ENCODE results near the gene TSPO. TPM values are rescaled to one million over a fixed set of nuclear protein-coding genes. Genes with fewer than 3 reads are reported as not detected.

Gene TSPO
- total and polyA plus RNA-seq, 8 donors = 198 to 489 (median 380) TPM

GRCh38 chr22:43201486-43202219 is 50.3 kb downstream of the TSPO start:
- DNase-seq = no peak

GRCh38 chr22:43202326-43202725 is 51.0 kb downstream of the TSPO start:
- H3K9me3 ChIP-seq = no peaks in the 10 kb centered on the region
- intact Hi-C loops (cut with DNase I; ENCODE audit: low total_unique reads) = no loop called here
- 94 to 95% (median 95%) methylated on average over 10 of the region's 10 CpGs for WGBS, 5 donors
- TF ChIP-seq POLR2AphosphoS5 (IDR thresholded peaks at IDR 0.05) = no peak
- TF ChIP-seq POLR2A (IDR thresholded peaks at IDR 0.05) = no peak
- TF ChIP-seq EP300 (IDR thresholded peaks at IDR 0.05) = no peak
- TF ChIP-seq CTCF (IDR thresholded peaks at IDR 0.05) = no peak
- H3K4me1 ChIP-seq = no peaks in the 10 kb centered on the region
- no peak overlapping the region for H3K4me3 ChIP-seq
- DNase-seq = no peak
- no peaks in the 10 kb centered on the region for H3K36me3 ChIP-seq
- no peak overlapping the region for H3K27ac ChIP-seq
- H3K27me3 ChIP-seq = peaks cover 0 to 45% (median 0%) of the 10 kb centered on the region in 3 donors

More at GRCh38 chr22:43201486-43202219, 50.3 kb downstream of the TSPO start:
- H3K9me3 ChIP-seq = no peaks in the 10 kb centered on the region
- H3K27me3 ChIP-seq = peaks cover 0 to 42% (median 0%) of the 10 kb centered on the region in 3 donors
- no peaks in the 10 kb centered on the region for H3K36me3 ChIP-seq
- TF ChIP-seq POLR2AphosphoS5 (IDR thresholded peaks at IDR 0.05) (no peak), EP300 (IDR thresholded peaks at IDR 0.05) (no peak), POLR2A (IDR thresholded peaks at IDR 0.05) (no peak), CTCF (IDR thresholded peaks at IDR 0.05) (no peak)
- no peaks in the 10 kb centered on the region for H3K4me1 ChIP-seq
- intact Hi-C loops (cut with DNase I; ENCODE audit: low total_unique reads) = no loop called here
- WGBS, 5 donors = 90 to 94% (median 93%) methylated on average over 24 to 26 of the region's 26 CpGs
- no peak overlapping the region for H3K4me3 ChIP-seq
- no peak overlapping the region for H3K27ac ChIP-seq

- no peaks in the 10 kb centered on the region for H3K4me1 ChIP-seq
- no peak overlapping the region for H3K4me3 ChIP-seq
- no peaks in the 10 kb centered on the region for H3K9me3 ChIP-seq
- intact Hi-C loops (cut with DNase I; ENCODE audit: low total_unique reads) = no loop called here
- H3K27me3 ChIP-seq = peaks cover 0 to 40% (median 0%) of the 10 kb centered on the region in 3 donors
- no peaks in the 10 kb centered on the region for H3K36me3 ChIP-seq
- H3K27ac ChIP-seq = no peak overlapping the region
- no peak for TF ChIP-seq POLR2A (IDR thresholded peaks at IDR 0.05)
- TF ChIP-seq EP300 (IDR thresholded peaks at IDR 0.05) = no peak
- no peak for TF ChIP-seq CTCF (IDR thresholded peaks at IDR 0.05)
- TF ChIP-seq POLR2AphosphoS5 (IDR thresholded peaks at IDR 0.05) = no peak
- DNase-seq = no peak
- WGBS, 5 donors = 70 to 75% (median 73%) methylated on average over 10 to 13 of the region's 13 CpGs
Observed at GRCh38 chr22:43202756-43203410, 51.5 kb downstream of the TSPO start.

- WGBS, 5 donors = 58 to 65% (median 61%) methylated on average over 17 to 20 of the region's 20 CpGs
- Histone ChIP-seq H3K27ac (no peak overlapping the region), H3K4me1 (no peaks in the 10 kb centered on the region), H3K9me3 (no peaks in the 10 kb centered on the region), H3K36me3 (no peaks in the 10 kb centered on the region), H3K4me3 (no peak overlapping the region), H3K27me3 (peaks cover 0 to 34% (median 0%) of the 10 kb centered on the region in 3 donors)
- intact Hi-C loops (cut with DNase I; ENCODE audit: low total_unique reads) = no loop called here
- TF ChIP-seq CTCF (IDR thresholded peaks at IDR 0.05) = no peak
- TF ChIP-seq EP300 (IDR thresholded peaks at IDR 0.05) = no peak
- no peak for TF ChIP-seq POLR2AphosphoS5 (IDR thresholded peaks at IDR 0.05)
- TF ChIP-seq POLR2A (IDR thresholded peaks at IDR 0.05) = no peak
- peak in 1 of 2 donors; percentile 51 for DNase-seq
Observed at GRCh38 chr22:43203471-43203981, 52.2 kb downstream of the TSPO start.
